ENCODE data around the gene NFAT5.

The NFAT5 gene

GRCh38 chr16:69523566-69524305 is 42.0 kb upstream of the NFAT5 start:
- TF ChIP-seq CTCF (IDR thresholded peaks at IDR 0.05; ENCODE audit: low read depth, low read length, missing control alignments), result no peak
- H3K4me3 ChIP-seq (ENCODE audit: low read depth, low read length), result no peak overlapping the region
- DNase-seq (ENCODE audit: low read depth), result no peak

GRCh38 chr16:69526831-69527655 is 38.7 kb upstream of the NFAT5 start:
- no peak for TF ChIP-seq CTCF (IDR thresholded peaks at IDR 0.05; ENCODE audit: low read depth, low read length, missing control alignments)
- no peak for DNase-seq (ENCODE audit: low read depth)
- no peak overlapping the region for H3K4me3 ChIP-seq (ENCODE audit: low read depth, low read length)

- H3K4me3 ChIP-seq (ENCODE audit: low read depth, low read length), result no peak overlapping the region
- TF ChIP-seq CTCF (IDR thresholded peaks at IDR 0.05; ENCODE audit: low read depth, low read length, missing control alignments), result no peak
- no peak for DNase-seq (ENCODE audit: low read depth)
Observed at GRCh38 chr16:69531988-69532387, 33.8 kb upstream of the NFAT5 start.

- H3K4me3 ChIP-seq (ENCODE audit: low read depth, low read length), result no peak overlapping the region
- no peak for DNase-seq (ENCODE audit: low read depth)
- no peak for TF ChIP-seq CTCF (IDR thresholded peaks at IDR 0.05; ENCODE audit: low read depth, low read length, missing control alignments)
Observed at GRCh38 chr16:69532641-69533455, 32.9 kb upstream of the NFAT5 start.

GRCh38 chr16:69534720-69535119 is 31.0 kb upstream of the NFAT5 start:
- H3K4me3 ChIP-seq (ENCODE audit: low read depth, low read length), result no peak overlapping the region
- no peak for DNase-seq (ENCODE audit: low read depth)
- TF ChIP-seq CTCF (IDR thresholded peaks at IDR 0.05; ENCODE audit: low read depth, low read length, missing control alignments), result no peak

- DNase-seq (ENCODE audit: low read depth), result no peak
- TF ChIP-seq CTCF (IDR thresholded peaks at IDR 0.05; ENCODE audit: low read depth, low read length, missing control alignments), result no peak
- no peak overlapping the region for H3K4me3 ChIP-seq (ENCODE audit: low read depth, low read length)
Observed at GRCh38 chr16:69535123-69536050, 30.4 kb upstream of the NFAT5 start.

All from GM12864 (cell line).